Measurements from ENCODE around the gene GBF1. TPM values are rescaled to one million over a fixed set of nuclear protein-coding genes. Genes with fewer than 3 reads are reported as not detected.

Gene GBF1
- total RNA-seq, 6 experiments from 2014 or later = 67.2 to 83.6 (median 74.2) TPM

DNA sequence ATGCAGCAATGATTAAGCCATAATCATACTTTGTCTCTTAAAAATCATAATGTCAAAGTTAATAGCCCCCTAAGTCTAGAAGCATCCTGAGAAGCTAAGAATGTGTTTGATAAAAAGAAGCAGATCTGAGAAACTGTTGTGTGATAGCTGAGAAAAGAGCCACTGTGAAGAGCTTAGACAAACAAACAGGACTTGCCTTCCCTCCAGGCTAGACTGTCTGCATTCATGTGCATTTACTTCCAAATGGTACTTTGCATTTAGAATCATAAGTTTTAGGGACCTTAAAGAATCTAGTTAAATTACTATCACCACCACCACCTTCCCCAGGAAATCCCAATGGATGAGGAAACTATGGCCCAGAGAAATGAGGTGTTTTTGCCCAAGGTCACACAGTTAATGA is 87.4 kb downstream of the GBF1 start:
- peaks cover 23% of the 10 kb centered on the region for H3K36me3 Mint-ChIP-seq (ENCODE audit: low read depth)
- H3K27me3 Mint-ChIP-seq (ENCODE audit: insufficient read depth) = no peaks in the 10 kb centered on the region; the same call in 1 of the 2 replicates
- H3K4me3 Mint-ChIP-seq = no peak overlapping the region
- no peak for DNase-seq
- H3K4me1 Mint-ChIP-seq (ENCODE audit: low read depth) = peaks cover 8% of the 10 kb centered on the region; the same call in 1 of the 2 replicates
- TF ChIP-seq, protein P1, sequence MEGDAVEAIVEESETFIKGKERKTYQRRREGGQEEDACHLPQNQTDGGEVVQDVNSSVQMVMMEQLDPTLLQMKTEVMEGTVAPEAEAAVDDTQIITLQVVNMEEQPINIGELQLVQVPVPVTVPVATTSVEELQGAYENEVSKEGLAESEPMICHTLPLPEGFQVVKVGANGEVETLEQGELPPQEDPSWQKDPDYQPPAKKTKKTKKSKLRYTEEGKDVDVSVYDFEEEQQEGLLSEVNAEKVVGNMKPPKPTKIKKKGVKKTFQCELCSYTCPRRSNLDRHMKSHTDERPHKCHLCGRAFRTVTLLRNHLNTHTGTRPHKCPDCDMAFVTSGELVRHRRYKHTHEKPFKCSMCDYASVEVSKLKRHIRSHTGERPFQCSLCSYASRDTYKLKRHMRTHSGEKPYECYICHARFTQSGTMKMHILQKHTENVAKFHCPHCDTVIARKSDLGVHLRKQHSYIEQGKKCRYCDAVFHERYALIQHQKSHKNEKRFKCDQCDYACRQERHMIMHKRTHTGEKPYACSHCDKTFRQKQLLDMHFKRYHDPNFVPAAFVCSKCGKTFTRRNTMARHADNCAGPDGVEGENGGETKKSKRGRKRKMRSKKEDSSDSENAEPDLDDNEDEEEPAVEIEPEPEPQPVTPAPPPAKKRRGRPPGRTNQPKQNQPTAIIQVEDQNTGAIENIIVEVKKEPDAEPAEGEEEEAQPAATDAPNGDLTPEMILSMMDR (IDR thresholded peaks at IDR 0.05) = no peak
- H3K27ac Mint-ChIP-seq = no peak overlapping the region
- no peaks in the 10 kb centered on the region for H3K9me3 Mint-ChIP-seq

DNA sequence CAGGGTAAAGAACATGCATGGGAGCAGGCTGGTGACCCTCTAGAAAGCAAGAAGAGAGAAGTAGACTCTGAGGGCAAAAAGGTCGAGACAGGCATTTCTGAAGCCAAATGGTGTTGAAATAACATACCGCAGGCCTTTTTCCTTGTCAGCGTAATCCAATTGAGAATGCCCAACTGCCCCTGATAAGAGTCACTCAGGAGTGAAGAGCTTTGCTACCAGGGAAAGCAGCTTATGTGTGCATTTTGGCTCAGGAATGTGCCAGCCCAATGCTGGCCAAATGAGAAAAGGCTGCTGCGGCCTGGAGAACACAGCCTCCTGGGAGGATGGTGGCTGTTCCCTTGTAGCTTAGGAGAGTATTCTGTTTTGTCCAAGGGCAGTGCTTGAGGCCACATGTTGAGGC is 88.8 kb downstream of the GBF1 start:
- Mint-ChIP-seq H3K27ac (no peak overlapping the region; the same call in 1 of the 2 replicates), H3K36me3 (ENCODE audit: low read depth) (peaks cover 29% of the 10 kb centered on the region), H3K4me1 (ENCODE audit: low read depth) (peaks cover 8% of the 10 kb centered on the region; the same call in 1 of the 2 replicates), H3K27me3 (ENCODE audit: insufficient read depth) (no peaks in the 10 kb centered on the region; the same call in 1 of the 2 replicates), H3K9me3 (no peaks in the 10 kb centered on the region), H3K4me3 (no peak overlapping the region)
- no peak for DNase-seq
- TF ChIP-seq, protein P1 (IDR thresholded peaks at IDR 0.05) = no peak

DNA sequence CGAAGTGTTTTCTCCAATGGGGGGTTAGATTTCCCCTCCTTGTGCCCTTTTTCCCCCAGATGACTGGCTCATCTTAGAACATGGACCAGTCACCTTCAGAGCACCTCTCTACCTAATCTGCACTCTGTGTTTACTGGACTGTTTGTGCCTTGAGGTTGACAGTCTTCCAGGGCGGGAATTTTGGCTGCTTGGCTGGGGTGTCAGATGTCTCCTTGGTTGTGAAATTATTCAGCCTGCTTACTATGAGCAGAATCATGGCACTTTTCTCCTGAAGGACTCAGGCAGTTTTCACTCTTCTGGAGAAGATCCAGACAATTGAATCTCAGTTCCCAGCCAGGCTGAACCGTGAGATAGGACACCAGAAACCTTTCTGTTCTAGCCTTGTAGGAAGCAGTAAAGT is 89.9 kb downstream of the GBF1 start:
- DNase-seq = no peak
- TF ChIP-seq, protein P1 (IDR thresholded peaks at IDR 0.05) = no peak
- Mint-ChIP-seq H3K9me3 (no peaks in the 10 kb centered on the region), H3K27ac (peak overlapping the region; percentile 18; the same call in 1 of the 2 replicates), H3K4me1 (ENCODE audit: low read depth) (peaks cover 8% of the 10 kb centered on the region; the same call in 1 of the 2 replicates), H3K27me3 (ENCODE audit: insufficient read depth) (no peaks in the 10 kb centered on the region; the same call in 1 of the 2 replicates), H3K4me3 (no peak overlapping the region), H3K36me3 (ENCODE audit: low read depth) (peaks cover 29% of the 10 kb centered on the region)

DNA sequence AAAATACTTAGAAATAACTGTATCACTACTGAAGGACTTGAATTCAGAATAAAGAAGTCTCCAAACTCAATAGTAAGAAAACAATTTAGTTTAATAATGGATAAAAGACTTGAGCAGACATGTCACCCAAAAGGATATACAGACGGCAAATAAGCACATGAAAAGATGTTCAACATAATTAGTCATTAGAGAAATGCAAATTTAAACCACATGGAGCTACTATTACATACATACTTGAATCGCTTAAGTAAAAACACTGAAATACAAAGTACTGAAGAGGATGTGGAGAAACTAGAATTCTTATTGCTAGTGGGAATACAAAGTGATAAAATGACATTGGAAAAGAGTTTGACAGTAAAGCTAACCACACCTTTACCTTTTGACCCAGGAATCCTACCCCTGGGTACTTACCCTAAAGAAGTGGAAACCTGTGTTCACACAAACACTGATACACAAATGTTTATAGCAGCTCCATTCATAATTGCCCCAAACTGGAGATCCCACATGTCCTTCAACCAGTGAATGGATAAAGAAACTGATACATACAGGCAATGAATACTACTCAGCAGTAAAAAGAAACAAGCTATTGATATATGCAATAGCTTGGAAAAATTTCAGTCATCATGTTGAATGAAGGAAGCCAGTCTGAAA is 95.8 kb downstream of the GBF1 start:
- Mint-ChIP-seq H3K9me3 (no peaks in the 10 kb centered on the region), H3K27me3 (ENCODE audit: insufficient read depth) (peaks cover 4% of the 10 kb centered on the region), H3K4me3 (no peak overlapping the region), H3K4me1 (ENCODE audit: low read depth) (peaks cover 47% of the 10 kb centered on the region), H3K27ac (peak overlapping the region; percentile 32), H3K36me3 (ENCODE audit: low read depth) (peaks cover 14% of the 10 kb centered on the region)
- TF ChIP-seq, protein P1 (IDR thresholded peaks at IDR 0.05) = no peak
- DNase-seq = no peak

DNA sequence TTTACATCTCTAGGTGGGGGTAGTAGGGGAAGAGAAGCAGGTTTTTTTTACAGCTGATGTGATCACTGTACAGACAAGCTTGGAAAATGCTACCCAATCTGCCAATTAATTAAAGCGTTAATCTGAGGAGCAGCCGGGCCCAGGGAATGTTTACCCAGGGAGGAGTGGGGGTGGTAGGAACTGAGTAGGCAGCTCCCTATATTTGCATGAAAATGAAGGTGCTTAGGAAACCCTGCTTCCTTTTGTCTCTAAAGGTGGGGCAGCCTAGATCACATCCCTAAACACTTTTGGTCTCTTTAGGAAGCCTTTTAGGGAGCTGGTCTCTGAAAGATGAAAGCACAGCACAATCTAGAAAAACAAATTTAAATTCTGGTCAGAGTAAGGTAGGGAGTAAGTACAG is 97.1 kb downstream of the GBF1 start:
- peaks cover 47% of the 10 kb centered on the region for H3K4me1 Mint-ChIP-seq (ENCODE audit: low read depth)
- TF ChIP-seq, protein P1 (IDR thresholded peaks at IDR 0.05) = no peak
- H3K27me3 Mint-ChIP-seq (ENCODE audit: insufficient read depth) = peaks cover 4% of the 10 kb centered on the region
- peak overlapping the region; percentile 87 for H3K27ac Mint-ChIP-seq
- peaks cover 18% of the 10 kb centered on the region for H3K36me3 Mint-ChIP-seq (ENCODE audit: low read depth)
- H3K9me3 Mint-ChIP-seq = no peaks in the 10 kb centered on the region
- peak overlapping the region; percentile 54 for H3K4me3 Mint-ChIP-seq
- DNase-seq = no peak

All from HFFc6 (cell line).